Transverse colon (tissue), 4 donors: ENCODE data around the gene BACH2. TPM values are rescaled to one million over a fixed set of nuclear protein-coding genes. Genes with fewer than 3 reads are reported as not detected.
"Not testable (repeated sequence)": the region's sequence is repeated elsewhere in the genome, so short reads cannot be mapped to it uniquely, and the experiment has no call there.

Source experiments
- DNase-seq: peaks from one replicate; pipeline ENCODE4 v3.0.0-alpha.2; 2019
- H3K27ac ChIP-seq, 4 donors: fragments of 200-600 bp; sonication (generic); 2 replicates each; pipeline ENCODE4 v1.5.1; 2016 to 2018; ENCODE audit warnings: inconsistent platforms in 4 of 4
- H3K27me3 ChIP-seq: fragments of 200-600 bp; sonication (generic); 2 replicates; pipeline ENCODE4 v1.5.1; 2017; ENCODE audit warnings: inconsistent platforms
- H3K36me3 ChIP-seq, 4 donors: fragments of 200-600 bp; sonication (generic); 2 replicates each; pipeline ENCODE4 v1.5.1; 2017 to 2019; ENCODE audit warnings: inconsistent platforms in 4 of 4
- H3K4me1 ChIP-seq, 4 donors: fragments of 200-600 bp; sonication (generic); 2 replicates each; pipeline ENCODE4 v1.5.1; 2017 to 2020; ENCODE audit warnings: inconsistent platforms in 4 of 4
- H3K4me3 ChIP-seq, 4 donors: fragments of 200-600 bp; sonication (generic); 1 replicate in 1 of 4; 2 replicates in 3 of 4; pipeline versions ENCODE4 v1.5.1 to v1.6.1; 2017 to 2019; ENCODE audit warnings: inconsistent platforms in 4 of 4
- H3K9me3 ChIP-seq, 2 donors: fragments of 200-600 bp; sonication (generic); 2 replicates each; pipeline ENCODE4 v1.5.1; 2017 to 2019; ENCODE audit warnings: inconsistent platforms in 2 of 2
- CTCF ChIP-seq, 5 experiments: fragments of 200-600 bp in 3 of 5; fragments of 450-650 bp in 2 of 5; sonication (generic) in 3 of 5; IDR thresholded peaks; 1 replicate in 2 of 5; 2 replicates in 3 of 5; pipeline ENCODE4 v1.5.1; 2016 to 2017; ENCODE audit warnings: antibody characterized with exemption in 5 of 5, inconsistent platforms in 3 of 5, mild to moderate bottlenecking in 2 of 5, moderate library complexity in 1 of 5
- EP300 ChIP-seq: sonication (generic); formaldehyde crosslinking; IDR thresholded peaks from one replicate; pipeline ENCODE4 v1.6.1; 2017; ENCODE audit warnings: antibody characterized with exemption, low read depth
- POLR2A ChIP-seq: fragments of 450-650 bp; IDR thresholded peaks from one replicate; pipeline ENCODE4 v1.6.1; 2016; ENCODE audit warnings: antibody characterized with exemption, mild to moderate bottlenecking, moderate library complexity
- POLR2AphosphoS5 ChIP-seq, 3 donors: sonication (generic); formaldehyde crosslinking; IDR thresholded peaks; one replicate each; pipeline ENCODE4 v1.6.1; 2016; ENCODE audit warnings: antibody characterized with exemption in 3 of 3
- WGBS, 2 donors: methylation state at CpG; one replicate each; pipeline ENCODE4 v1.1.5; 2018; ENCODE audit warnings: low coverage in 1 of 2; 5-methylcytosine and 5-hydroxymethylcytosine counted together
- in situ Hi-C, 4 donors: fragments of 200-750 bp; cut with MboI; loops; one replicate each; pipeline versions ENCODE4 v1.15.0 to v1.15.1; 2017; ENCODE audit warnings: low sequenced_read_pairs in 3 of 4, low pct_ligation_motif_present in 1 of 4, low pct_unique_long_range_greater_than_20kb in 1 of 4
- intact Hi-C: fragments of 100-400 bp; cut with DNase I; formaldehyde crosslinking; loops from one replicate; pipeline ENCODE4 v1.15.1; 2023; ENCODE audit warnings: low total_unique reads
- total RNA-seq, 4 donors: library from RNA; depleted of rRNA; stranded (reverse); fragments of >200 nt; gene quantifications; one replicate each; pipeline ENCODE4 v1.1.0, GENCODE V29; 2016

BACH2 gene
- total RNA-seq, 4 donors from 2014 or later = 0.20 to 7.5 (median 2.4) TPM

GRCh38 chr6:90209527-90209926 is 87.1 kb downstream of the BACH2 start:
- no peak for TF ChIP-seq CTCF (IDR thresholded peaks at IDR 0.05)
- TF ChIP-seq EP300 = no peak
- TF ChIP-seq POLR2A = no peak
- no peak for TF ChIP-seq POLR2AphosphoS5 (IDR thresholded peaks at IDR 0.05)
- no peaks in the 10 kb centered on the region for H3K9me3 ChIP-seq
- no peaks in the 10 kb centered on the region for H3K4me1 ChIP-seq
- in situ Hi-C loops (no loop called here), intact Hi-C loops (no loop called here)
- no peak overlapping the region for H3K4me3 ChIP-seq
- no peak overlapping the region for H3K27ac ChIP-seq
- 81 to 85% methylated on average over 6 of the region's 6 CpGs for WGBS, 2 donors
- no peaks in the 10 kb centered on the region for H3K27me3 ChIP-seq
- DNase-seq = no peak
- H3K36me3 ChIP-seq = no peaks in the 10 kb centered on the region

- 94% methylated on average over 2 of the region's 2 CpGs; no CpG with 5 or more reads in 1 of the 2 donors for WGBS, 2 donors
- in situ Hi-C loops, DNase-seq, H3K27me3 ChIP-seq, H3K36me3 ChIP-seq, H3K4me3 ChIP-seq, H3K4me1 ChIP-seq, intact Hi-C loops, H3K27ac ChIP-seq, H3K9me3 ChIP-seq: not testable (repeated sequence)
These were observed 88.0 kb downstream of the BACH2 start for GRCh38 chr6:90208690-90209089.

GRCh38 chr6:90204327-90205056 is 92.2 kb downstream of the BACH2 start:
- intact Hi-C loops = no loop called here
- no peak for TF ChIP-seq POLR2A
- TF ChIP-seq CTCF (IDR thresholded peaks at IDR 0.05) = no peak
- TF ChIP-seq POLR2AphosphoS5 (IDR thresholded peaks at IDR 0.05) = no peak

GRCh38 chr6:90203672-90204071 is 93.0 kb downstream of the BACH2 start:
- no peak for DNase-seq
- intact Hi-C loops = no loop called here
- no peaks in the 10 kb centered on the region for H3K4me1 ChIP-seq
- no peaks in the 10 kb centered on the region for H3K27me3 ChIP-seq
- no peak overlapping the region for H3K27ac ChIP-seq
- H3K9me3 ChIP-seq = no peaks in the 10 kb centered on the region
- 76 to 100% methylated on average over 3 to 5 of the region's 5 CpGs for WGBS, 2 donors
- no peaks in the 10 kb centered on the region for H3K36me3 ChIP-seq
- TF ChIP-seq POLR2A = no peak
- no peak for TF ChIP-seq CTCF (IDR thresholded peaks at IDR 0.05)
- TF ChIP-seq POLR2AphosphoS5 (IDR thresholded peaks at IDR 0.05) = no peak
- no peak for TF ChIP-seq EP300
- in situ Hi-C loops = no loop called here
- H3K4me3 ChIP-seq = no peak overlapping the region

More at GRCh38 chr6:90204327-90205056, 92.2 kb downstream of the BACH2 start:
- no peaks in the 10 kb centered on the region for H3K4me1 ChIP-seq
- H3K4me3 ChIP-seq = no peak overlapping the region
- 79 to 88% methylated on average over 4 to 7 of the region's 7 CpGs for WGBS, 2 donors
- H3K9me3 ChIP-seq = no peaks in the 10 kb centered on the region
- in situ Hi-C loops = no loop called here
- DNase-seq = no peak
- no peaks in the 10 kb centered on the region for H3K27me3 ChIP-seq
- no peaks in the 10 kb centered on the region for H3K36me3 ChIP-seq
- no peak overlapping the region for H3K27ac ChIP-seq

- H3K4me1 ChIP-seq = no peaks in the 10 kb centered on the region
- in situ Hi-C loops = no loop called here
- TF ChIP-seq POLR2A = no peak
- no peak for TF ChIP-seq EP300
- TF ChIP-seq CTCF (IDR thresholded peaks at IDR 0.05) = no peak
- no peak for TF ChIP-seq POLR2AphosphoS5 (IDR thresholded peaks at IDR 0.05)
- no peak overlapping the region for H3K4me3 ChIP-seq
- 30 to 60% methylated on average over 2 of the region's 2 CpGs for WGBS, 2 donors
- no peaks in the 10 kb centered on the region for H3K27me3 ChIP-seq
- intact Hi-C loops = no loop called here
- DNase-seq = no peak
- no peaks in the 10 kb centered on the region for H3K36me3 ChIP-seq
- no peaks in the 10 kb centered on the region for H3K9me3 ChIP-seq
- no peak overlapping the region for H3K27ac ChIP-seq
These were observed 94.5 kb downstream of the BACH2 start for GRCh38 chr6:90202156-90202555.
